Right lobe of liver (tissue), 4 donors: ENCODE measurements around the gene CEP192.

Source experiments
- CTCF ChIP-seq, 4 donors: fragments of 200-600 bp in 3 of 4; fragments of 450-650 bp in 1 of 4; IDR thresholded peaks; one replicate each; pipeline versions ENCODE4 v1.5.1 to v1.8.0; 2016 to 2022; ENCODE audit warnings: antibody characterized with exemption in 4 of 4, mild to moderate bottlenecking in 2 of 4
- POLR2A ChIP-seq: fragments of 450-650 bp; IDR thresholded peaks from one replicate; pipeline ENCODE4 v1.6.1; 2017; ENCODE audit warnings: antibody characterized with exemption, mild to moderate bottlenecking
- donor health status: DM: no; HTN: no; CAD: no.
- donor health status: DM: no; HTN: no; CAD: no.
- donor health status: DM: no; HTN: yes; CAD: no.

- no peak for TF ChIP-seq CTCF (IDR thresholded peaks at IDR 0.05)
- no peak for TF ChIP-seq POLR2A
Measured at GRCh38 chr18:13070460-13070859, 79.3 kb downstream of the CEP192 start.
